Activated naive CD4-positive, alpha-beta T cell treated with anti-CD3 and anti-CD28 coated beads for 36 hours (primary cell): ENCODE measurements around the gene DPYSL4. TPM values are rescaled to one million over a fixed set of nuclear protein-coding genes. Genes with fewer than 3 reads are reported as not detected.

ENCODE experiments used
- CTCF ChIA-PET: fragments of 350-600 bp; sonication (Branson Sonifier 250); formaldehyde crosslinking; loops from one replicate; lab custom pipeline; 2021; ENCODE audit warnings: antibody characterized with exemption; lab: Charles Lee
- DNase-seq: peaks from one replicate; pipeline ENCODE4 v3.0.0-alpha.2; 2020
- H3K27ac Mint-ChIP-seq: one replicate; pipeline ENCODE4 v1.8.0; 2021; ENCODE audit warnings: mild to moderate bottlenecking, mixed read lengths
- H3K27me3 Mint-ChIP-seq: one replicate; pipeline ENCODE4 v1.8.0; 2021; ENCODE audit warnings: low read depth, mixed read lengths
- H3K36me3 Mint-ChIP-seq: one replicate; pipeline ENCODE4 v1.8.0; 2021; ENCODE audit warnings: low read depth, mixed read lengths
- H3K4me1 Mint-ChIP-seq: one replicate; pipeline ENCODE4 v1.8.0; 2021; ENCODE audit warnings: low read depth, mixed read lengths
- H3K4me3 Mint-ChIP-seq: one replicate; pipeline ENCODE4 v1.8.0; 2021; ENCODE audit warnings: mild to moderate bottlenecking, moderate library complexity, mixed read lengths
- H3K9me3 Mint-ChIP-seq: one replicate; pipeline ENCODE4 v1.8.0; 2021; ENCODE audit warnings: mixed read lengths
- intact Hi-C: fragments of 100-400 bp; cut with micrococcal nuclease; formaldehyde crosslinking; loops from one replicate; pipeline ENCODE4 v1.15.1; 2023
- total RNA-seq, 2 experiments: library from RNA; stranded (reverse); gene quantifications; one replicate each; pipeline ENCODE4 v1.2.3, GENCODE V29; 2021

The DPYSL4 gene
- total RNA-seq, 2 experiments from 2014 or later = 10.8 to 14.1 TPM

DNA sequence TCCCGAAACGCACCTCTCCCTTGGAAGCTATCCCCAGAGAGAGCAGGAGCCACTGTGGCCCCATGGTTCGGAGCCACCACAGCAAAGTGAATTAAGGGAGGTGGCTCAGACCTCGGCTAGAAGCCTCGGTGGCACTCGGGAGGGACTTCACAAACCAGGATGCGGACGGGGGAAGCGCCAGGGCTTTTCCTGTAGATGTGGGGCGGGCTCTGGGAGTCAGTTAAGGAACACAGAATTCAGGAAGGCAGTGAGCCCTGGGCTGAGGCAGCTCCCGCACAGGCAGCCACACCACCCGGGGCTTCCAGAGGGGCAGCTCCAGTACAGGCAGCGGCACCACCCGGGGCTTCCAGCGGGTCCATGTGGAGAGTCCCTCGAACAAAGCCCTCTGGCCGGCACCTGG lies 42.7 kb upstream of the DPYSL4 start:
- intact Hi-C loops = loop anchor here (10.0 kb wide), 1 partner anchor 119 kb away; no protein-coding TSS in a partner anchor
- Mint-ChIP-seq H3K4me1 (peaks cover 1% of the 10 kb centered on the region), H3K27ac (no peak overlapping the region), H3K9me3 (no peaks in the 10 kb centered on the region), H3K4me3 (no peak overlapping the region), H3K36me3 (no peaks in the 10 kb centered on the region), H3K27me3 (no peaks in the 10 kb centered on the region)
- CTCF ChIA-PET = interaction anchor here (1.4 kb wide), 1 partner anchor 257 kb away, joined by 3 read pairs; no protein-coding TSS in a partner anchor
- no peak for DNase-seq

DNA sequence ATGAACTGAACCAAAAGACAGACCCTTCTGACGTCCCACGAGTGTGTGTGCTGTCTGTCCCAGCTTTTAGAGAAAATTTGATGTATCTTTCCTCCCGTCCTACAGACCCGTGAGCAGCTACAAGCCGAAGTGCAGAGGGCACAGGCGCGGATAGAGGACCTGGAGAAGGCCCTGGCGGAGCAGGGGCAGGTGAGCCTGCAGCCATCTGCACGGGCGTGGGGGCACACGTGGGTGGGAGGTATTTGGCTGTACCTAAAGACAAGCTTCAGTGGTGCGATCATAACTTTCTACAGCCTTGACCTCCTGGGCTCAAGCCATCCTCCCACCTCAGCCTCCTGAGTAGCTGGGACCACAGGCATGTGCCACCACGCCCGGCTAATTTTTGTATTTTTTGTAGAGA lies 41.7 kb upstream of the DPYSL4 start:
- no peak overlapping the region for H3K4me3 Mint-ChIP-seq
- H3K36me3 Mint-ChIP-seq = no peaks in the 10 kb centered on the region
- intact Hi-C loops = loop anchor here (10.0 kb wide), 1 partner anchor 120 kb away; no protein-coding TSS in a partner anchor
- H3K27ac Mint-ChIP-seq = no peak overlapping the region
- no peaks in the 10 kb centered on the region for H3K9me3 Mint-ChIP-seq
- no peak for DNase-seq
- CTCF ChIA-PET = interaction anchor here (0.6 kb wide), 1 partner anchor 77 kb away, joined by 3 read pairs; no protein-coding TSS in a partner anchor
- H3K27me3 Mint-ChIP-seq = no peaks in the 10 kb centered on the region
- peaks cover 1% of the 10 kb centered on the region for H3K4me1 Mint-ChIP-seq

DNA sequence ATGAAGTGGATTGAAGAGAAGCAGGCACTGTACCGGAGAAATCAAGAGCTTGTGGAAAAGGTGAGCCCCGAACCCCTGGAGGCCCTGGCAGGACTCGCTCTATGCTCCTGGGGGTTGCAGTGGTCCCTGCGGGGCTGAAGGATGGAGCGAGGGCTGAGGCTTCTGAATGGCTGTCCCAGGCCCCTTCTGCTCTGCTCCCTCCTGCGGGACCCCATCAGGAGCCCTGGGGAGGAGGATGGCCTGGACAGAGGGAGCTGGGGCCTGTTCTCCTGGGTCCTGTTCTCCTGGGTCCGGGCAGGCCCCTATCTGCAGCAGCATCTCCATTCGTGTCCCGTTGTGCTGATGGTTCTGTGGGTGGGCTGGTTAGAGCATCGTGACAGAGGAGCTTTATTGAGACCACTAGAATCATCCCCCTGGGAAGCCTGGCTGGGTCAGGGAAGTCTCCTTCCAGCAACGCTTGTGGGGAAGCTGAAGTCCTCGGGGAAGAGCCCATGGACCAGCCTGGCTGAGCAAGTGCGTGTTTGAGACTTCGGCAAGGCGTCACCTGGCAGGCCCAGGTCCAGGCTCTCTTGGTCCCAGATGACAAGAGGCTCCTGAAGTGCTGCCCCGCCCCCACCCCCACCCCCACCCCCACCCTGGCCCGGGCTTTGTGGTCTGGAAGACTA lies 41.1 kb upstream of the DPYSL4 start:
- no peaks in the 10 kb centered on the region for H3K9me3 Mint-ChIP-seq
- intact Hi-C loops = loop anchor here (10.0 kb wide), 1 partner anchor 121 kb away; no protein-coding TSS in a partner anchor
- peaks cover 1% of the 10 kb centered on the region for H3K4me1 Mint-ChIP-seq

DNA sequence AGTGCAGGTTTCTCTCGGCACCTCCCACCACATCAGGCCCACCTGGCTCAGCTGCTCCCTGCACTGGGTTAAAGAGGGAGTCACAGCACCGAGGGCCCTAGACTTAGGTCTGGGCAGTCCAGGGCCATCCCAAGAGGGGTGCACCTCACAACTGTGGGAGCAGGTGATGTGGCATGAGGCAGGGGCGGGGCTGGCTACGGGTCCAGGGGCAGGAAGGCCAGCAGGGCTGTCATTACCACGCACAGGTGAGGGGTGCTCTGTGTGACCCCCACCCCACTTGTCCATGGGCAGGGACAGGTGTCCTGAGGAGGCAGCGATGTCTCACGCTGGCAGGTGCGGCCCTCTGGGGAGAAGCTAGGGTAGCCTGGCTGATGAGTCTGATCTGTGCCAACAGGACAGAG lies 40.5 kb upstream of the DPYSL4 start:
- intact Hi-C loops = loop anchor here (10.0 kb wide), 1 partner anchor 121 kb away; no protein-coding TSS in a partner anchor
- Mint-ChIP-seq H3K27ac (no peak overlapping the region), H3K36me3 (no peaks in the 10 kb centered on the region), H3K4me3 (no peak overlapping the region), H3K4me1 (peaks cover 1% of the 10 kb centered on the region), H3K9me3 (no peaks in the 10 kb centered on the region), H3K27me3 (no peaks in the 10 kb centered on the region)
- CTCF ChIA-PET = no interaction called here
- DNase-seq = no peak

More for the DNA sequence above, 41.1 kb upstream of the DPYSL4 start:
- Mint-ChIP-seq H3K36me3 (no peaks in the 10 kb centered on the region), H3K27ac (no peak overlapping the region), H3K4me3 (no peak overlapping the region), H3K27me3 (no peaks in the 10 kb centered on the region)
- DNase-seq = no peak
- CTCF ChIA-PET = interaction anchor here (0.6 kb wide), 1 partner anchor 77 kb away, joined by 3 read pairs; no protein-coding TSS in a partner anchor

DNA sequence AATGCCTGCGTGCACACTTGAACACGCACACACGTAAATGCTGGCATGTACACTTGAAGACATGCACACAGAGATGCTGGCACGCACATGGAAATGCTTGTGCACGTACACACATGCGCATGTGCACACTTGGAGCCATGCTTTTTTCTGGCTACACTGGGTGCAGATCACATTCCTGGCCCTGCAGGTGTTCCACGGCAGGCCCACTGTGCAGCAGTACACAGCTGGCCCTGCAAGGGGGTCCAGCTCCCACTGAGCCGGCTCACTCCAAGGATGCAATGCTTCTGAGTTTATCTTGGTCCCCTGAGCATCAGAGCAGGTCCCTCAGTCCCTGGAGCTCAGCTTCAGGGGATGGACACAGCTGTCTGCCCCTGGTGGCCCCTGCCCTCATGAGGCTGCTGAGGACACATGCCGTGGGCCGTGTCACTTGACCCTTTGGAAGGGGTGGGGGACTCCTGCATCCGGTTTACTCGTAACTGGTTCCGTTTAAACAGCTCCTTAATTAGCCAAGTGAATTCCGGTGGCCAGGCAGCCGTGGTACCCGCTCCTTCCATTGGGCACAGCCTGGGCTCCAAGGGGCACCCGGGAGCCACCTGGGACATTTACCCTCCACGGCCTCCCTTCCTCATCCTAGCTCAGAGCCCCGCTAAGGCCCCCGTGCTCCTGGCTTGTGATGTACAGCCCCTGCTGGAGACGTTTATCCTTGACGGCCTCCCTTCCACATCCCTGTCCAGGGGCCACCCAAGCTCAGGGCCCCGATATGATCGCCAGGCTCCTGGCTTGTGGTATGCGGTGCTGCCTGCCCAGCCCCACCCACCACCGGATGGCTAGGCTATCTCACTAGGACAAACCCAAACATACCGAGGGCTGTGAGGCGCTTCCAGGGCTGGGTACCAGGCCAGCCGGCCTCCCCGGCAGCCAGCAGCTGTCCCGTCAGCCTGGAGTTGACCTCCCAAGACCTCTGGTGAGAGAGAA lies 39.5 kb upstream of the DPYSL4 start:
- no peak overlapping the region for H3K27ac Mint-ChIP-seq
- no peaks in the 10 kb centered on the region for H3K9me3 Mint-ChIP-seq
- peaks cover 1% of the 10 kb centered on the region for H3K4me1 Mint-ChIP-seq
- H3K27me3 Mint-ChIP-seq = no peaks in the 10 kb centered on the region
- DNase-seq = no peak
- intact Hi-C loops = loop anchor here (10.0 kb wide), 1 partner anchor 122 kb away; no protein-coding TSS in a partner anchor
- CTCF ChIA-PET = no interaction called here
- H3K4me3 Mint-ChIP-seq = no peak overlapping the region
- no peaks in the 10 kb centered on the region for H3K36me3 Mint-ChIP-seq

DNA sequence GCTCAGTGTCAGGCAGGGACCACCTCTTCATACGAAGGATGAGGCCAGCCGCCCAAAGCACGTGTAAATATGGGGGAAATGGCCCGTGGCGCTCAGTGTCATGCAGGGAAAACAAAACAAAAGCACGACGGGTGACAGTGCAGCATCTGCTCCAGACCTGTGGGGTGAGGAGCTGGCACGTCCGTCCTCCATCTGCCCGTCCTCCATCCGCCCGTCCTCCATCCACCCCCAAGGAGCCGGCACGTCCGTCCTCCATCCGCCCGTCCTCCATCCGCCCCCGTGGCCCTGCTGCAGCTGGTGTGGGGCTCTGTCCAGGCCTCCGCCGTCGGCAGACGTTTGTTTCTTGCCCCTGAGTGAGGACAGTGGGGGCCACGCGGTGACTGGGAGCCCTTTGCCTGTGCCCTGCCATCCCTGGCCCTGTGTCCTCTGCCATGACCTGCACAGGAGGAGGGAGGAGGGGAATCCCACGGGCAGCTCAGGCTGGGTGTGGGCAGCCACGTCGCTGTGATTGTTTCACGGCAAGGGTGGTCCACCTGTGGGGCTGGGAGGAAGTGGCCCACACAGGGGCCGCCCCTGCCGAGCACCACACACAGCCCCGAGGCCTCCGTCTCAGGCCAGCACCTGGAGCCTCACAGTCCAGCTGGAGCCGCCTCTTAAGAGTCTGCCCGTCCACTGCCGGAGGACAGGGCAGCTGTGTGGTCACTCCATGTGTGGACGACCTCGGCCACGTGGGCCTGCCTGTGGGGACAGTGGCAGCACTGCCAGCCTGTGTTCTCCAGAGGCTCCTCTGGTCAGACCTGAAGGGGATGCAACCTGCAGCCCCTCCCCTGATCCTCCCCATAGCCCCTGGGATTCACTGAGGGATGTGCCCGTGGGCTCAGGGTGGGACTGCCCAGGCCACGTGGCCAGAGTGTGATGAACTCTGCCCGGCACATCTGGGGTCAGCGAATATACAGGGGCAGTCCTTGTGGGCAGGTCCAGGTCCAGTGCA lies 38.2 kb upstream of the DPYSL4 start:
- H3K27me3 Mint-ChIP-seq = no peaks in the 10 kb centered on the region
- no peaks in the 10 kb centered on the region for H3K36me3 Mint-ChIP-seq
- no peak overlapping the region for H3K4me3 Mint-ChIP-seq
- no peaks in the 10 kb centered on the region for H3K9me3 Mint-ChIP-seq
- H3K4me1 Mint-ChIP-seq = no peaks in the 10 kb centered on the region
- CTCF ChIA-PET = no interaction called here
- H3K27ac Mint-ChIP-seq = no peak overlapping the region
- intact Hi-C loops = loop anchor here (10.0 kb wide), 1 partner anchor 124 kb away; no protein-coding TSS in a partner anchor
- no peak for DNase-seq

DNA sequence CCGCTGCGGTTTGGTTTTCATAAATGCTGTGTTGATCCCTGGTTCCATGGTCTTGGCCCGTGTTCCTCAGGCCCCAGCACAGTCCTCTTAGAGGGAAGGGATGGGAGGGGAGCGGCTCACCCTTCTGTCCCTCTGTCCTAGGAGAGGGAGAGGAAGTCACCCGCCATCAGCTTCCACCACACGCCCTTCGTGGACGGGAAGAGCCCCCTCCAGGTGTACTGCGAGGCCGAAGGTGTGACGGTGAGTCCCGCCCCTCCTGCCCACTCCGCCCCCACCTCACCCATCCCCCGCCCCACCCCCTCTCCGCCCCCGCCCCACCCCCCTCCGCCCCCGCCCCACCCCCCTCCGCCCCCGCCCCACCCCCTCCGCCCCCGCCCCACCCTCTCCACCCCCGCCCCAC lies 37.5 kb upstream of the DPYSL4 start:
- H3K4me3 Mint-ChIP-seq = no peak overlapping the region
- no peak for DNase-seq
- no peaks in the 10 kb centered on the region for H3K9me3 Mint-ChIP-seq
- intact Hi-C loops = loop anchor here (10.0 kb wide), 1 partner anchor 124 kb away; no protein-coding TSS in a partner anchor
- H3K4me1 Mint-ChIP-seq = no peaks in the 10 kb centered on the region
- H3K36me3 Mint-ChIP-seq = no peaks in the 10 kb centered on the region
- H3K27ac Mint-ChIP-seq = no peak overlapping the region
- H3K27me3 Mint-ChIP-seq = no peaks in the 10 kb centered on the region
- CTCF ChIA-PET = no interaction called here

DNA sequence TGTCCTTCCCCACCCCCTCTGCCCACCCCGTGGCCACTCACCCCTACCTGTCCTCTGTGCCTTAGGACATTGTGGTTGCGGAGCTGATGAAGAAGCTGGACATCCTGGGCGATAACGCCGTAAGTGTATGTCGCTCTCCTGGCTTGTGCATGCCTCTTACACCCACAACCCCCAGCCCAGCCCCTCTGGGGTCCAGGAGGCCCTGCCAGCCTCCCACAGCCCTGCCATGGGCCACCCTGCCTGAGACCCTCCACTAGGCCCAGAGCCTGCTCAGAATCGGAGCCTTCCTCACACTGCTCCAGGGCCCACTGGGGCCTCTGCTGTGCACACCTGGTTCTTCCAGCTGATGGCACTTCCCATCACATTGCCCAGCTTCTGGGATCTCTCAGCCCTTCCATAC lies 36.8 kb upstream of the DPYSL4 start:
- intact Hi-C loops = loop anchor here (10.0 kb wide), 1 partner anchor 125 kb away; no protein-coding TSS in a partner anchor
- H3K4me1 Mint-ChIP-seq = no peaks in the 10 kb centered on the region
- H3K36me3 Mint-ChIP-seq = no peaks in the 10 kb centered on the region
- no peaks in the 10 kb centered on the region for H3K9me3 Mint-ChIP-seq
- H3K4me3 Mint-ChIP-seq = no peak overlapping the region
- no peaks in the 10 kb centered on the region for H3K27me3 Mint-ChIP-seq
- no peak for DNase-seq
- H3K27ac Mint-ChIP-seq = no peak overlapping the region
- CTCF ChIA-PET = no interaction called here

DNA sequence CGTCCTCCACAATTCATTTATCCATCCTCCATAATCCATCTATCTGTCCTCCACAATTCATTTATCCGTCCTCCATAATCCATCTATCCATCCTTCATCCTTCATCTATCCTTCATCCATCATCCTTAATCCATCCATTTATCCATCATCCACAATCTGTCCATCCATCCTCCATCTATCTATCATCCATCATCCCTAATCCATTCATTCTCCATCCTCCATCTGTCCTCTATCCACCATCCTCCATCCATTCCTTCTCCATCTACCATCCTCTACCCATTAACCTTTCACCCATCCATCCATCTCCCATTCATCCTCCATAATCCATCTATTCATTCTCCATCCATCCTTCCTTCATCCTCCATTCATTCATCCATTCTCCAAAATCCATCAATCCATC lies 36.0 kb upstream of the DPYSL4 start:
- no peak for DNase-seq
- H3K27me3 Mint-ChIP-seq = no peaks in the 10 kb centered on the region
- intact Hi-C loops = no loop called here
- CTCF ChIA-PET = interaction anchor here (0.9 kb wide), 1 partner anchor 8 kb away, joined by 3 read pairs; no protein-coding TSS in a partner anchor
- no peak overlapping the region for H3K4me3 Mint-ChIP-seq
- H3K4me1 Mint-ChIP-seq = no peaks in the 10 kb centered on the region
- H3K36me3 Mint-ChIP-seq = no peaks in the 10 kb centered on the region
- H3K9me3 Mint-ChIP-seq = no peaks in the 10 kb centered on the region
- H3K27ac Mint-ChIP-seq = no peak overlapping the region

DNA sequence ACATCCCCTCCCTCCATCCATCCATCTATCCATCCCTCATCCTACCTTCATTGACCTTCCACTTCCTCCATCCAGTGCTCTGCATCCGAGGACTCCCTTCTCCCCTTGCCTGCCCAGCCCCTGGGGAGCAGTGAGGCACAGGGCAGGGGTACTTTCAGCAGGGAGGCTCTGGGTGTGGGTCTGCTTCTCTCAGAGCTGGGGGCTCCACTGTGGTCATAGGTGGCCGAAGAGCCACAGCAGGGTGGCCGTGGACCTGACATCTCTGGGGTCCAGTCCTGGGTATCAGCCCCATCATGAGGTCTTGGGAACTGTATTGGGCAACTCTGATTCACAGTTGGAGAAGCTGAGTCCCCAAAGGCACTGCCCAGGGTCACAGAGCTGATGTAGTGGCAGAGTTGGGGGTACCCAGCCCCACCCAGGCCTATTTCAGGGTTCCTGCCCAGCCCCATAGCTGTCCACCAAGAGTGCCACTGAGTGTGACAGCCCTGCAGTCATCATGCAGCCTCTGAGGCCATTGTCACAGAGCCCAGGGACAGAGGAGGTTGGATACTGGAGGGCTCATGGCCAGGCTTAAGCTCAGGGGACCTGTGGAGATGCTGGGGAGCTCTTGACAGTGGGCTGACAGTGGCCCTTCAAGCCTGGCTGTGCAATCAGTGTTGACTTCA lies 35.3 kb upstream of the DPYSL4 start:
- Mint-ChIP-seq H3K4me1 (no peaks in the 10 kb centered on the region), H3K27me3 (no peaks in the 10 kb centered on the region)
- intact Hi-C loops = no loop called here

DNA sequence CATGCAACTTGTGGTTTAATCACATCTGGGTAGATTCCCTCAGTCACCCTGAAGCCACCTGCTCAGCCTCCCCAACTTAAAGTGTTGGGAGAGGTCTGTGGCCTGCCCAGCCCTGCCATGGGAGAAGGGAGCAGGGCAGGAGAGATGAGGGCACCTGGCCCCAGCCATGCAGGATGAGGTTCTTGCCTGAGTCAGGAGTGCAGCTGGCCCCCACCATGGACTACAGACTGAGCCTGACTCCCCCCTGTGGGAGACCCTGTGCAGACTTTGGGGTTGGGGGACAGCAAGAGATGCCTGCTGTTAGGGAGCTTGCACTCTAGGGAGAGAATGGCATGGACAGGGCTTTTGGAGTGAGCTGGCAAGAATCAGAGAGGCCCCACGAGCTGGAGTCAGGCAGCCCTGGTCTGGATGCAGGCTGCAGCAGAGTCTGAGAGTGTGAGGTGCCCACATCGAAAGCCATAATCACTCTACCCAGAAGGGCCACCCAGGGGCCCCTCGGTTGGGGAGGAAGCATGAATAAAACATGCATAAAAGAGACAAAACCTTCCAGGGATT lies 34.7 kb upstream of the DPYSL4 start:
- Mint-ChIP-seq H3K4me3 (no peak overlapping the region), H3K36me3 (no peaks in the 10 kb centered on the region), H3K9me3 (no peaks in the 10 kb centered on the region), H3K27me3 (no peaks in the 10 kb centered on the region), H3K4me1 (no peaks in the 10 kb centered on the region), H3K27ac (no peak overlapping the region)
- CTCF ChIA-PET = no interaction called here
- no peak for DNase-seq
- intact Hi-C loops = no loop called here

More for the DNA sequence above, 35.3 kb upstream of the DPYSL4 start:
- Mint-ChIP-seq H3K36me3 (no peaks in the 10 kb centered on the region), H3K27ac (no peak overlapping the region), H3K4me3 (no peak overlapping the region), H3K9me3 (no peaks in the 10 kb centered on the region)
- CTCF ChIA-PET = interaction anchor here (0.9 kb wide), 1 partner anchor 8 kb away, joined by 3 read pairs; no protein-coding TSS in a partner anchor
- no peak for DNase-seq
